ENCODE results near the gene ADARB2.
"Not testable (repeated sequence)": the region's sequence is repeated elsewhere in the genome, so short reads cannot be mapped to it uniquely, and the experiment has no call there.

The ADARB2 gene

GRCh38 chr10:1626835-1627234, 110.5 kb downstream of the ADARB2 start:
- TF ChIP-seq, protein P1, sequence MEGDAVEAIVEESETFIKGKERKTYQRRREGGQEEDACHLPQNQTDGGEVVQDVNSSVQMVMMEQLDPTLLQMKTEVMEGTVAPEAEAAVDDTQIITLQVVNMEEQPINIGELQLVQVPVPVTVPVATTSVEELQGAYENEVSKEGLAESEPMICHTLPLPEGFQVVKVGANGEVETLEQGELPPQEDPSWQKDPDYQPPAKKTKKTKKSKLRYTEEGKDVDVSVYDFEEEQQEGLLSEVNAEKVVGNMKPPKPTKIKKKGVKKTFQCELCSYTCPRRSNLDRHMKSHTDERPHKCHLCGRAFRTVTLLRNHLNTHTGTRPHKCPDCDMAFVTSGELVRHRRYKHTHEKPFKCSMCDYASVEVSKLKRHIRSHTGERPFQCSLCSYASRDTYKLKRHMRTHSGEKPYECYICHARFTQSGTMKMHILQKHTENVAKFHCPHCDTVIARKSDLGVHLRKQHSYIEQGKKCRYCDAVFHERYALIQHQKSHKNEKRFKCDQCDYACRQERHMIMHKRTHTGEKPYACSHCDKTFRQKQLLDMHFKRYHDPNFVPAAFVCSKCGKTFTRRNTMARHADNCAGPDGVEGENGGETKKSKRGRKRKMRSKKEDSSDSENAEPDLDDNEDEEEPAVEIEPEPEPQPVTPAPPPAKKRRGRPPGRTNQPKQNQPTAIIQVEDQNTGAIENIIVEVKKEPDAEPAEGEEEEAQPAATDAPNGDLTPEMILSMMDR (IDR thresholded peaks at IDR 0.05; ENCODE audit: low read depth, low read length) = no peak
- H3K4me3 ChIP-seq (ENCODE audit: low read depth, low read length) = no peak overlapping the region

DNA sequence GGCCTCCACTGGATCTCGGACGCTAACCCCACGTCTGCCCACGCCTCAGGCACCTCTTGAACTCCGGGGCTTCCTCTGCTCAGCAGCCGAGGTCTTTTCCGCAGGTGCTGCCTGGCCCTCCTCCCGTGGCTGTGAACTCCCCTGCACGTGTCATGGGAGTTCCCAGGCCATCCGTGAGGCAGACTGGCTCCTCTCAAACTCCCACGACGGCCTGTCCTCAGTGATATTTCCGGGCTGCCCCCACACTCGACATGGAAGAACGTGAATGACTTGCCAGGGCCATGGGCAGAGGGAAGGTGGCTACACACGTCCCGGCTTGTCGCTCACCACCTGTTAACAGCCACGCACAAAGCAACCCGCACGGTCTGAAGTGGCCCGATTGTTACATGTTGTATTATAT, 110.9 kb downstream of the ADARB2 start:
- no peak overlapping the region for H3K4me3 ChIP-seq (ENCODE audit: low read depth, low read length)
- TF ChIP-seq, protein P1 (IDR thresholded peaks at IDR 0.05; ENCODE audit: low read depth, low read length) = no peak

- TF ChIP-seq, protein P1 (IDR thresholded peaks at IDR 0.05; ENCODE audit: low read depth, low read length) = no peak
- H3K4me3 ChIP-seq (ENCODE audit: low read depth, low read length) = no peak overlapping the region
Observed at GRCh38 chr10:1625731-1626130, 111.6 kb downstream of the ADARB2 start.

DNA sequence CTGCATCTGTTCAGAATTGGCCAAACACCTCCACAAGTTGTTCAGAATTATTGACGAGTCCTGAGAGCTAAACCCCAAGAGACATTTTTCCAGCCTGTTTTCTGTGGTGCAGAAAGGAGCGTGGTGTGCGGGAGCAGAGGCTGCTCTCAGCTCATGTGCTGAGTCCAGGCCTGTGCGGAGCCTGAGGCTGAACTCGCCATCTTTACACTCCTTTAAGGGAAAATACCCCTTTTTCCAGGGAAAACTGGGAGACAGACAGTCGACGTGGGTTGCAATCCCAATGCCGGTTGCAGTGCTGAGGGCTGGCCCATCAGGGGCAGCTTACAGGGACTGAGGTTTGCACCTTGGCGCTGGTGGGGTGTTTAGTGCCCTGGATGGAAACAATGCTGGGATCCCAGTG, 112.2 kb downstream of the ADARB2 start:
- no peak overlapping the region for H3K4me3 ChIP-seq (ENCODE audit: low read depth, low read length)
- TF ChIP-seq, protein P1 (IDR thresholded peaks at IDR 0.05; ENCODE audit: low read depth, low read length) = no peak

GRCh38 chr10:1624240-1624639, 113.1 kb downstream of the ADARB2 start:
- TF ChIP-seq, protein P1 (IDR thresholded peaks at IDR 0.05; ENCODE audit: low read depth, low read length) = no peak
- H3K4me3 ChIP-seq (ENCODE audit: low read depth, low read length) = no peak overlapping the region

DNA sequence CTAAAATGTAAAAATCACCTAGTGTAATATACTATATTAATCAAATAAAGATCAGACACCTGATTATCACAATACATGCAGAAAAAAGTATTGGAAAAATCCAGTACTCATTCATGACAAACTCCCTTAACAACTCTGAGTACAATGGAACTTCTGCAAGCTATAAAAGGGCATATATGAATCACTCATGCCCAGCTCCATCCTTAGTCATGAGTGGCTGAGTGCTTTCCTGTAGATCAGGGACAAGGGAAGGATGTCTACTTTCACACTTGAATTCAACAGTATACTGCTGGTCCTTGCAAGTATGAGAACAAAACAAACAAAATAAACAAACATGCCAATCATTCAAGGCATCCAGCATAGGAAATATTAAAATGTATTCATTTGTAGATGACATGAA, 116.5 kb downstream of the ADARB2 start:
- H3K4me3 ChIP-seq (ENCODE audit: low read depth, low read length) = no peak overlapping the region
- TF ChIP-seq, protein P1 (IDR thresholded peaks at IDR 0.05; ENCODE audit: low read depth, low read length) = no peak

DNA sequence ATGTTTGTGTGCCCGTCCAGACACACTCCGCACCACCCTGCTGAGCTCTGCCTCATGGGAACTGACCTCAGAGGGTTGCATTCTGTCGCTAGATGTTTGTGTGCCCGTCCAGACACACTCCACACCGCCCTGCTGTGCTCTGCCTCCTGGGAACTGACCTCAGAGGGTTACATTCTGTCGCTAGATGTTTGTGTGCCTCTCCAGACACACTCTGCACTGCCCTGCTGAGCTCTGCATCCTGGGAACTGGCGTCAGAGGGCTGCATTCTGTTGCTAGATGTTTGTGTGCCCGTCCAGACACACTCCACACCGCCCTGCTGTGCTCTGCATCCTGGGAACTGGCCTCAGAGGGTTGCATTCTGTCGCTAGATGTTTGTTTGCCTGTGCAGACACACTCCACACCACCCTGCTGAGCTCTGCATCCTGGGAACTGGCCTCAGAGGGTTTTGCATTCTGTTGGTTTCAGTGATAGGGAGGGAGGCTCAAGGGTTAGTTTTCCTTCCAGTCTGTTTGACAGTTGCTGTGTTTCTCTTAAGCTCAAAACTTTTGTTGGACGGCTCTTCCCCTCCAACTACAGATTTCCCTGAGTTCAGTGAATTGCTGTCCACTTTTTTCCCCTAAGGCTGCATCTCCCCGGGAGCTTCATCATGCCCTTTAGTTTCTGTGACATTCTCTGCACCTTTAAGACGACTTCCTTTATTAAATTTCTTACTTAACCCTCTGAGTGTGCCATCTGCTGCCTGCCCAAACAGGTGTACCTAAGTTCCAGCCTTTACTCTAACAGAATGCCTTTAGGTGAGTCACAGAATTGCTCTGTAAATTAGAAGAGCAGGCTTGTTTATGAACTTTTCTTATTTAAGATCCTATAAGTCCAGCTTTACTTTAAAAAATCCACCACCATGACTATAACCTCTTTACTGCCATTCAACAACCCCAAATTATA, 119.7 kb downstream of the ADARB2 start:
- not testable (repeated sequence) for H3K4me3 ChIP-seq (ENCODE audit: low read depth, low read length)

GRCh38 chr10:1616701-1617100, 120.6 kb downstream of the ADARB2 start:
- H3K4me3 ChIP-seq (ENCODE audit: low read depth, low read length) = not testable (repeated sequence)
